Esophagus muscularis mucosa (tissue), 4 donors: ENCODE measurements around the gene RFX3. TPM values are rescaled to one million over a fixed set of nuclear protein-coding genes. Genes with fewer than 3 reads are reported as not detected.

Experiments
- DNase-seq: peaks from one replicate; pipeline ENCODE4 v3.0.0-alpha.2; 2017; ENCODE audit errors: extremely low spot score
- H3K27ac ChIP-seq, 4 donors: fragments of 200-600 bp; sonication (generic); replicated peaks in 1 of 4; 1 replicate in 3 of 4; 2 replicates in 1 of 4; pipeline ENCODE4 v1.5.1; 2016 to 2019; ENCODE audit warnings: mild to moderate bottlenecking in 1 of 4
- H3K27me3 ChIP-seq, 4 donors: fragments of 200-600 bp; sonication (generic); one replicate each; pipeline versions ENCODE4 v1.5.1 to v1.6.0; 2016 to 2019
- H3K36me3 ChIP-seq, 4 donors: fragments of 200-600 bp; sonication (generic); one replicate each; pipeline ENCODE4 v1.5.1; 2016 to 2019
- H3K4me1 ChIP-seq, 4 donors: fragments of 200-600 bp; sonication (generic); one replicate each; pipeline ENCODE4 v1.5.1; 2016 to 2019
- H3K4me3 ChIP-seq, 4 donors: fragments of 200-600 bp; sonication (generic); 1 replicate in 2 of 4; 2 replicates in 2 of 4; pipeline ENCODE4 v1.5.1; 2016 to 2019; ENCODE audit warnings: mild to moderate bottlenecking in 4 of 4, moderate library complexity in 1 of 4
- H3K9me3 ChIP-seq, 4 donors: fragments of 200-600 bp; sonication (generic); 1 replicate in 3 of 4; 2 replicates in 1 of 4; pipeline ENCODE4 v1.5.1; 2016 to 2019
- EP300 ChIP-seq: sonication (generic); formaldehyde crosslinking; IDR thresholded peaks from one replicate; pipeline ENCODE4 v1.6.1; 2017; ENCODE audit warnings: antibody characterized with exemption
- POLR2A ChIP-seq: fragments of 450-650 bp; IDR thresholded peaks from one replicate; pipeline ENCODE4 v1.6.1; 2017; ENCODE audit warnings: antibody characterized with exemption, moderate library complexity, mild to moderate bottlenecking, low read depth
- POLR2AphosphoS5 ChIP-seq, 2 donors: sonication (generic); formaldehyde crosslinking; IDR thresholded peaks; one replicate each; pipeline ENCODE4 v1.6.1; 2017; ENCODE audit warnings: antibody characterized with exemption in 2 of 2
- WGBS: methylation state at CpG from one replicate; pipeline ENCODE4 v1.1.5; 2018; 5-methylcytosine and 5-hydroxymethylcytosine counted together
- intact Hi-C: fragments of 100-400 bp; cut with DNase I; formaldehyde crosslinking; loops from one replicate; pipeline ENCODE4 v1.15.1; 2023
- total RNA-seq, 4 donors: library from RNA; depleted of rRNA; stranded (reverse); fragments of >200 nt; gene quantifications; one replicate each; pipeline versions ENCODE4 v1.1.0 to v1.2.1, GENCODE V29; 2016
- TF ChIP-seq, protein P1 (sequence below), 3 experiments: fragments of 200-600 bp in 2 of 3; fragments of 450-650 bp in 1 of 3; sonication (generic) in 2 of 3; IDR thresholded peaks; one replicate each; pipeline ENCODE4 v1.5.1; 2017 to 2019; ENCODE audit warnings: antibody characterized with exemption in 3 of 3, mild to moderate bottlenecking in 2 of 3, moderate library complexity in 1 of 3

Gene RFX3
- total RNA-seq, 4 donors from 2014 or later: 4.5 to 7.9 (median 5.5) TPM

DNA sequence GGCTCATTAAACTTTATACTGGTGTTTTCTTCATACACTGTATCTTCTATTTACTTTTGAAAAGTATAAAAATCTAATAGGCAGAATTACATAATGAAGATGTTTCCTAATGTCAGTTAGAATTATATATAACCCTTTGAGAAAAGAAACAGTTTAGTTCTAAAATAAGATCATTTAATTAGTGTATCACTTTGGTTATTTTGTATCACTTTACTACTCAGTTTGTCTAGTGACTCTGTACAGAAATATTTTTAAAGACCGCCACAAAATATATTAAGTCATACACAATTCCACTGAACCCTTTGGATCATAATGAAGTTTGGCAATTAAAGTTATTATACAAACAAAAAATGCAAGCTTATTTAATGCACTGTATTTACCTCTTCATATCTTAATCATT, 15.0 kb downstream of the RFX3 start:
- intact Hi-C loops: no loop called here

DNA sequence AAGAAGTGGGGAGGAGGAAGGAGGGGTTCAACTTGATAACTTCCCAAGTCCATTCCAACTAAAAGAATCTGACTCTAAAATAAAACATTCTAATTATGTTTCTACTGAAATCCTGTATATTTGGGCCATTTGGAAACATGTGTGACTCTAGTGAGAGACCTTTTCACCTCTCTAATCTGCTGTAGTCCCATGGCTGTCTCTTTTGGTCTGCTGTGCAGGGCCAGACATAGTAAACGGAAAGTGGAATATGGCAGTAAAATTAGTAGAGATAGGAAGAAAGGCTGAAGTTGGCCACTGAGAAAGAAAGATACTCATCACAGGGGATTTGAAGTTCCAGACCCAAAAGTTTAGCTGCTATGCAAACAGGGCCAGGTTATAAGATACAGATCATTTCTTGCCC, 15.9 kb downstream of the RFX3 start:
- peak overlapping the region in 1 of 4 donors; percentile 13 for H3K27ac ChIP-seq
- no peak for TF ChIP-seq POLR2AphosphoS5 (IDR thresholded peaks at IDR 0.05)
- no peak for TF ChIP-seq POLR2A
- TF ChIP-seq EP300: no peak
- TF ChIP-seq, protein P1, sequence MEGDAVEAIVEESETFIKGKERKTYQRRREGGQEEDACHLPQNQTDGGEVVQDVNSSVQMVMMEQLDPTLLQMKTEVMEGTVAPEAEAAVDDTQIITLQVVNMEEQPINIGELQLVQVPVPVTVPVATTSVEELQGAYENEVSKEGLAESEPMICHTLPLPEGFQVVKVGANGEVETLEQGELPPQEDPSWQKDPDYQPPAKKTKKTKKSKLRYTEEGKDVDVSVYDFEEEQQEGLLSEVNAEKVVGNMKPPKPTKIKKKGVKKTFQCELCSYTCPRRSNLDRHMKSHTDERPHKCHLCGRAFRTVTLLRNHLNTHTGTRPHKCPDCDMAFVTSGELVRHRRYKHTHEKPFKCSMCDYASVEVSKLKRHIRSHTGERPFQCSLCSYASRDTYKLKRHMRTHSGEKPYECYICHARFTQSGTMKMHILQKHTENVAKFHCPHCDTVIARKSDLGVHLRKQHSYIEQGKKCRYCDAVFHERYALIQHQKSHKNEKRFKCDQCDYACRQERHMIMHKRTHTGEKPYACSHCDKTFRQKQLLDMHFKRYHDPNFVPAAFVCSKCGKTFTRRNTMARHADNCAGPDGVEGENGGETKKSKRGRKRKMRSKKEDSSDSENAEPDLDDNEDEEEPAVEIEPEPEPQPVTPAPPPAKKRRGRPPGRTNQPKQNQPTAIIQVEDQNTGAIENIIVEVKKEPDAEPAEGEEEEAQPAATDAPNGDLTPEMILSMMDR (IDR thresholded peaks at IDR 0.05): no peak

More for the DNA sequence above, 15.0 kb downstream of the RFX3 start:
- TF ChIP-seq, protein P1 (IDR thresholded peaks at IDR 0.05): no peak
- TF ChIP-seq POLR2AphosphoS5 (IDR thresholded peaks at IDR 0.05): no peak
- Histone ChIP-seq H3K27me3 (no peaks in the 10 kb centered on the region), H3K9me3 (no peaks in the 10 kb centered on the region), H3K4me3 (no peak overlapping the region), H3K27ac (no peak overlapping the region), H3K4me1 (peaks cover 0 to 31% (median 22%) of the 10 kb centered on the region in 4 donors), H3K36me3 (no peaks in the 10 kb centered on the region)
- WGBS: 88% methylated on average over 1 of the region's 1 CpG
- DNase-seq: no peak

DNA sequence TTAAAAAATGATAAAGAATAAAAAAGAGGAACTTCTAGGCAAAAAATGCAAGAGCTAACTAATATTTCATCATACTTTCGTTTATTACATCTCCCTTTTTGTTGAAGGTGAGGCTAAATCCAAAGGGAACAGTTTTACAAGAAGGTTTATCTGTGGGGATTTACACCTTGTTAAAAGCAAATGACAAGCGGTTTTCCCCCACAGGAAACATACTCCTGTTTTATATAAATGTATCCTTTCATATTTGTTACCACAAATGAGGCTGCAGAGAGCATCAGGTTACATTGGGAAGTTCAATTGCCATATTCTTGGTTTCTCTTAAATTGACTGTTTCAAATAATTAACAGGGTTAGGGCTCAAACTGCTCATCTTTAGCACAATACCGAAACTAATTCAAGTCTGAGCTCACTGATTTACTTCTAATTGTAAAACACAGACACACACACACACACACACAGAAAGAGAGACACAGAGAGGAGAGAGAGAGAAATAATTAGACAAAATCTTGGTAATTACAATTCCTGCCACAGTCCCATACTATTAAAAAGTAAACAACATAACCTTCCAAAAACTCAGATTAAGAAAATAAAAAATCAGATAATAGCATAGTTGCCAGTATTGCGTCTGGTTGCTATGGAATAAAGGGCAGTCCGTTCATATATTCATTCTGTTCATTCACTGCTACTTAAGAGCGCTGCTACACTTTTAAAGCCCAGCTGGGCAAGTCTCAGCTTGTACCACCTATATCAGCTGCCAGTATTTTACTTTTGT, 17.1 kb downstream of the RFX3 start:
- no peak for DNase-seq
- TF ChIP-seq POLR2A (no peak), POLR2AphosphoS5 (IDR thresholded peaks at IDR 0.05) (no peak), EP300 (no peak)
- TF ChIP-seq, protein P1 (IDR thresholded peaks at IDR 0.05): no peak
- Histone ChIP-seq H3K36me3 (no peaks in the 10 kb centered on the region), H3K27me3 (no peaks in the 10 kb centered on the region), H3K4me3 (peak overlapping the region; percentile 6 to 28 (median 22)), H3K27ac (peak overlapping the region; percentile 25 to 37 (median 30)), H3K4me1 (peaks cover 0 to 31% (median 19%) of the 10 kb centered on the region in 4 donors), H3K9me3 (no peaks in the 10 kb centered on the region)
- intact Hi-C loops: no loop called here
- 64% methylated on average over 6 of the region's 6 CpGs for WGBS

More for the DNA sequence above, 15.9 kb downstream of the RFX3 start:
- 87% methylated on average over 1 of the region's 1 CpG for whole genome bisulfite sequencing
- intact Hi-C loops: no loop called here
- Histone ChIP-seq H3K9me3 (no peaks in the 10 kb centered on the region), H3K4me1 (peaks cover 0 to 31% (median 22%) of the 10 kb centered on the region in 4 donors), H3K36me3 (no peaks in the 10 kb centered on the region), H3K27me3 (no peaks in the 10 kb centered on the region), H3K4me3 (no peak overlapping the region)
- no peak for DNase-seq

DNA sequence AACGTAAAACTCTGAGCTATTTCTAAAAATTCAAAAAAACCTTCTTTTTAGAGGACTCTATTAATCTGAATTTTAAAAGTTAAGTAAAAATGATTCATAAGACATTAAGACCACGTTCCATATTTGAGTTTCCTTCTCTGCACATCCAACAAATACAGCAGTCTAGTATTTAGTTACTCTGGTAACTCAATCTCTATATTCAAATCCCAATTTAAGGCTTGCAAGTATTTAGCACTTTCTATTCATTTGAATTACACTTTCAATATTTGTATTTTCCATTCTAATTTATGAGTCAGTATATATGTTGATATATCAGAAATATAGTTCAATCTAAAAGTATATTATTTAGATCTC, 17.7 kb downstream of the RFX3 start:
- DNase-seq: no peak
- Histone ChIP-seq H3K9me3 (no peaks in the 10 kb centered on the region), H3K4me1 (peaks cover 0 to 26% (median 19%) of the 10 kb centered on the region in 4 donors), H3K36me3 (no peaks in the 10 kb centered on the region), H3K4me3 (peak overlapping the region; percentile 6 to 28 (median 22)), H3K27ac (peak overlapping the region in 3 of 4 donors; percentile 19 to 57 (median 25)), H3K27me3 (no peaks in the 10 kb centered on the region)
- 60% methylated on average over 2 of the region's 2 CpGs for WGBS
- intact Hi-C loops: no loop called here
- TF ChIP-seq, protein P1 (IDR thresholded peaks at IDR 0.05): no peak
- TF ChIP-seq POLR2A (no peak), EP300 (no peak), POLR2AphosphoS5 (IDR thresholded peaks at IDR 0.05) (no peak)
